ENCODE results near the gene RDH11. TPM values are rescaled to one million over a fixed set of nuclear protein-coding genes. Genes with fewer than 3 reads are reported as not detected.

Gene RDH11
- total and polyA plus RNA-seq, 8 donors = 60.6 to 97.1 (median 67.6) TPM

DNA sequence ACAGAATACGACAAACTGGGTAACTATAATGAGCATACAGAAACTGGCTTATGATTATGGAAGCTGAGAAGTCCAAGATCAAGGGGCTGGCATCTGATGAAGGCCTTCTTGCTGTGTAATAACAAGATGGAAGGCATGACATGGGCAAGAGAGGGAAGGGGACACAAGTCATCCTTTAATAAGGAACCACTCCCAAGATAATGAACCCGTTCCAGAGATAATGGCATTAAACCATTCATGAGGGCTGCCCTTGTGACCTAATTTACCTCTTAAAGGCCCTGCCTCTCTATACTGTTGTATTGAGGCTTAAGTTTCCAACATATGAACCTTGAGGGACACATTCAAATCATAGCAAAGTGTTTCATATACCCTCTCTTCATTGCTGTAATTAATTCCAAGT lies 16.6 kb downstream of the RDH11 start:
- H3K4me3 ChIP-seq = no peak overlapping the region
- peaks cover 0 to 33% of the 10 kb centered on the region in 2 donors for H3K36me3 ChIP-seq
- no peak overlapping the region for H3K27ac ChIP-seq
- ATAC-seq = no peak
- no peak for DNase-seq
- peaks cover 0 to 22% of the 10 kb centered on the region in 2 donors for H3K4me1 ChIP-seq
- H3K27me3 ChIP-seq = no peaks in the 10 kb centered on the region
- TF ChIP-seq, protein P1, sequence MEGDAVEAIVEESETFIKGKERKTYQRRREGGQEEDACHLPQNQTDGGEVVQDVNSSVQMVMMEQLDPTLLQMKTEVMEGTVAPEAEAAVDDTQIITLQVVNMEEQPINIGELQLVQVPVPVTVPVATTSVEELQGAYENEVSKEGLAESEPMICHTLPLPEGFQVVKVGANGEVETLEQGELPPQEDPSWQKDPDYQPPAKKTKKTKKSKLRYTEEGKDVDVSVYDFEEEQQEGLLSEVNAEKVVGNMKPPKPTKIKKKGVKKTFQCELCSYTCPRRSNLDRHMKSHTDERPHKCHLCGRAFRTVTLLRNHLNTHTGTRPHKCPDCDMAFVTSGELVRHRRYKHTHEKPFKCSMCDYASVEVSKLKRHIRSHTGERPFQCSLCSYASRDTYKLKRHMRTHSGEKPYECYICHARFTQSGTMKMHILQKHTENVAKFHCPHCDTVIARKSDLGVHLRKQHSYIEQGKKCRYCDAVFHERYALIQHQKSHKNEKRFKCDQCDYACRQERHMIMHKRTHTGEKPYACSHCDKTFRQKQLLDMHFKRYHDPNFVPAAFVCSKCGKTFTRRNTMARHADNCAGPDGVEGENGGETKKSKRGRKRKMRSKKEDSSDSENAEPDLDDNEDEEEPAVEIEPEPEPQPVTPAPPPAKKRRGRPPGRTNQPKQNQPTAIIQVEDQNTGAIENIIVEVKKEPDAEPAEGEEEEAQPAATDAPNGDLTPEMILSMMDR (IDR thresholded peaks at IDR 0.05) = no peak
- intact Hi-C loops (cut with DNase I) = no loop called here
- no peaks in the 10 kb centered on the region for H3K9me3 ChIP-seq

DNA sequence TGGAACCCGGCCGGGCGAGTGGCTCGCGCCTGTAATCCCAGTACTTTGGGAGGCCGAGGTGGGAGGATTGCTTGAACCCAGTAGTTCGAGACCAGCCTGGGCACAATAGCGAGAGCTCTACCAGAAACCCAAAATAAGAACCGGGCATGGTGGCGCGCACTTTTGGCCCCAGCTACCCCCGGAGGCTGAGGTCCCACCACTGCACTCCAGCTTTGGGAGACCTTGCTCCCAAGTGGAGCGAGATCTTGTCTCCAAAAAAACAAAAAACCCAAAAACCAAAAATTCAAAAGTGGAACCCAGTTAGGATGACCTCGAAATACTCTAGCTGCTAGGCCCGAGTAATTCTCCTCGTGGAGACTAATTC lies 20.4 kb downstream of the RDH11 start:
- Histone ChIP-seq H3K4me3 (peak overlapping the region; percentile 72 to 99), H3K4me1 (peaks cover 12 to 41% of the 10 kb centered on the region in 2 donors), H3K9me3 (no peaks in the 10 kb centered on the region), H3K36me3 (peaks cover 0 to 17% of the 10 kb centered on the region in 2 donors), H3K27me3 (no peaks in the 10 kb centered on the region), H3K27ac (peak overlapping the region; percentile 93 to 97)
- intact Hi-C loops (cut with DNase I) = no loop called here
- no peak for ATAC-seq
- TF ChIP-seq, protein P1 (IDR thresholded peaks at IDR 0.05) = no peak
- no peak for DNase-seq

DNA sequence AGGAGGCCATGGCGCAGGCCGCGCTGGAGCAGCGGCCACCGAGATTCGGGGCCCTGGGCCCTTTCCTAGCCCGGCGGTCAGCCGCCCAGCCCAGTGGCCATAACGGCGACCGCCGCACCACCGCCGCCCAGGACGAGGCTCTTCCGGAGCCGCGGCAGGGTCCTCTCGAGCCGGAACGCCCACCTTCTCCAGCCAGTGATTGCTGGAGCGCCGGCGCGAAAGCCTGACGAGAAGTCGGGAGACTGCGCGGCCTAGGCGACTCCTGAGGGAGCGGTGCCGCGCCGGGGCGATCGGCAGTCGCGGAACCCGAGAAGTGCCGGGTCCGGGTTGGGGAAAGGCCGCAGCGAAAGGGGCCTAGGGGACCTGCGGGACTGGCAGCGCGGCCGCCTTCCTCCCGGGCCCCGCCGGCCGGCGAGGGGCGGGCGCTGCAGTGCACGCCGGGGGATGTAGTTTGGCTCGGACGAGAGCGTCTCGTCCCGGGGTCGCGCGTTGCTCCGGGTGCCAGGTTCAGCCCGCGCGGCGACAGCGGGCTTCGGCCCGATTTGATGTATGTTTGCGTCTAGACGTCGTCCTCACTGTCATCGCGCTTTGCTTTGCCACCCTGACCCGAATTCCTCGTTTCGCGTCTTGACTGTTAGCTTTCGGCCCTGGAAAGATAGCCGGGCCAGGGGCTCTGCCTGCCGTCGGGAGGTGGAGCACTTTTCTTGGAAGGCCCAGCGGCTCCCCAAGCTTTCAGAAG lies 20.9 kb downstream of the RDH11 start, which contains the start of gene VTI1B:
Gene VTI1B (minus strand): TSS at position 153 of the 739 bp plus-strand sequence. CDS start 143 bp downstream, at position 10.
- peaks cover 0 to 17% of the 10 kb centered on the region in 2 donors for H3K36me3 ChIP-seq
- TF ChIP-seq, protein P1 (IDR thresholded peaks at IDR 0.05) = no peak
- ATAC-seq = peak; percentile 97
- DNase-seq = peak; percentile 82 to 95 (median 91)
- intact Hi-C loops (cut with DNase I) = no loop called here
- H3K9me3 ChIP-seq = no peaks in the 10 kb centered on the region
- H3K27ac ChIP-seq = peak within 1 kb of the TSS; percentile 93 to 97
- H3K27me3 ChIP-seq = no peaks in the 10 kb centered on the region
- peaks cover 12 to 38% of the 10 kb centered on the region in 2 donors for H3K4me1 ChIP-seq
- peak within 1 kb of the TSS; percentile 72 to 99 for H3K4me3 ChIP-seq

DNA sequence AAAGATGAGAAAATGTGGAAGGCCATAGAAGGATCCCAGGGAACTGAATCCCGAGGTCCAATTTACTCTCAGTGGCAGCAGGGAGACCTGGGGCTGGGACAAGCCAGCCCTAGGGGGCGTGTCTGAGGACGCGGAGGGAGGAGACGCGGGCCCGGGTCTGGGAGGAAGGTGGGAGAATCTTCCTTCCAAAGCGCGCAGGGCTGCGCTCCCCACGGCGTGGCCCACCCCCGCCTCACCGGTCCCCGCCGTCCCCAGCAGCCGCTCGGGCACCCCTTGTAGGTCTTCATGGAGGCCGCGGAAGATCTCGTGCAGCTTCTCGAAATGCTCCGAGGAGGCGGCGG lies 21.5 kb downstream of the RDH11 start:
- H3K4me1 ChIP-seq = peaks cover 12 to 38% of the 10 kb centered on the region in 2 donors
- intact Hi-C loops (cut with DNase I) = no loop called here
- no peaks in the 10 kb centered on the region for H3K9me3 ChIP-seq
- H3K4me3 ChIP-seq = peak overlapping the region; percentile 72 to 99
- peak; percentile 92 for ATAC-seq
- H3K27ac ChIP-seq = peak overlapping the region; percentile 93 to 97
- DNase-seq = peak; percentile 36 to 94 (median 76)
- TF ChIP-seq, protein P1 (IDR thresholded peaks at IDR 0.05) = no peak
- H3K27me3 ChIP-seq = no peaks in the 10 kb centered on the region
- H3K36me3 ChIP-seq = peaks cover 0 to 17% of the 10 kb centered on the region in 2 donors

DNA sequence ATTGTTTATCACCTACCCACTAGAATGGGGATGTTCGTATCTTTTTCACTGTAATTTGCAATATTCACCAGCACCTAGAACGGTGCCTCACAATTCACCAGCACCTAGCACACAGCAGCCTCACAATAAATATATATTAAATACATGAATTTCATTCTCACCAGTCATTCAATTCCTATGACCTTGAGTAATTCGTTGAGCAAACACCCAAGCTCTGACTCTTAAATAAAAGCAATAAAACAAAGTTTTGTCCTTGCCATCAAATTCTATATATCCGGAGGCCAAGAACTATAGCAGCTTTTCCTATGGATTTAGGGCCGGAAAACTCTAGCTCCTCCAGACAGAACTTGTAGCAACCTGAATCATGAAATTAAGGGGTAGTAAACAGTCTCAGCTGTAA lies 22.1 kb downstream of the RDH11 start:
- H3K27me3 ChIP-seq = no peaks in the 10 kb centered on the region
- ATAC-seq = no peak
- H3K9me3 ChIP-seq = no peaks in the 10 kb centered on the region
- intact Hi-C loops (cut with DNase I) = no loop called here
- TF ChIP-seq, protein P1 (IDR thresholded peaks at IDR 0.05) = no peak
- peak overlapping the region; percentile 72 to 99 for H3K4me3 ChIP-seq
- no peak overlapping the region for H3K27ac ChIP-seq
- no peak for DNase-seq
- peaks cover 0 to 11% of the 10 kb centered on the region in 2 donors for H3K36me3 ChIP-seq
- peaks cover 12 to 43% of the 10 kb centered on the region in 2 donors for H3K4me1 ChIP-seq
